GM23248 (cell line): ENCODE data around the gene SUOX.

Experiments used
- EZH2 ChIP-seq: fragments of 200-600 bp; sonication (generic); IDR thresholded peaks from 2 replicates; pipeline ENCODE4 v1.6.1; 2018; ENCODE audit warnings: antibody characterized with exemption, mild to moderate bottlenecking; ENCODE audit not compliant: insufficient read depth, poor library complexity, severe bottlenecking
- EZH2phosphoT487 ChIP-seq: fragments of 200-600 bp; sonication (generic); IDR thresholded peaks from 2 replicates; pipeline ENCODE4 v1.6.1; 2018; ENCODE audit warnings: antibody characterized with exemption, moderate library complexity, mild to moderate bottlenecking, low read depth; ENCODE audit not compliant: insufficient read depth

DNA sequence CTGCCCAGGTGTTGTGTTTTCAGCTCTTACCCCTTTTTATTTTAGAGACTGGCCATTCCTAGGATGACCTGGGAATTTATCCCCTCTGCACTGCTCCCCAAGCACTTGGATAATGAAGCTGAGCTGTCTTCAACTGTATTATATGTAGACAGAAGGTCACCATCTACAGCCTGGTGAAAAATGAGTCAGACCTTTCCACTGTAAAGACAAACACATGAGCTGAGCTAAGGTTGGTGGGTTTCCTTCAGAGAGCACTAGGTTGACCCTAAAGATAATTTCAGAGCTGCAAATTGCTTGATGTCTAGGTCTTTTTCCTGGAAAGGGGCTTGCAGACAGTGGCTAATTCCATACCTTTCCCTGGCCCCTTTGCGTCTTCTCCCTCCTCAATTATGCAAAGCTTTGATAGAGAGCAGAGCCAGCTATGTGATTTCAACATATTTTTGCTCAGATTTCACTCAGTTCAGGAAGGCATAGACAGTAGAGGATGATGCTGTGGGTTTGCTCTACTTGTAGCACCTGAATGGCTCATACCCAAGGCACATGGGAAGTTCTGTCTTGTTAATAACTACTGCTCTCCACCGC, 14.5 kb downstream of the SUOX start:
- TF ChIP-seq EZH2 = no peak
- no peak for TF ChIP-seq EZH2phosphoT487
